GM12878 (cell line): Measurements from ENCODE around the gene DNAH8. TPM values are rescaled to one million over a fixed set of nuclear protein-coding genes. Genes with fewer than 3 reads are reported as not detected.

Experiments
- ATAC-seq: fragments of 200-7000 bp; cut with Tn5 transposase; 3 replicates; pipeline ENCODE4 v1.9.1; 2020; ENCODE audit warnings: mild to moderate bottlenecking, moderate library complexity
- BruUV-seq: library from RNA; stranded (reverse); fragments of 400-500 nt; replicated peaks from 2 replicates; lab custom pipeline; 2021; lab: Mats Ljungman, UMichigan
- CTCF ChIA-PET: fragments of 300-600 bp; sonication (Branson Sonifier 250); formaldehyde crosslinking; extraction: SDS; loops from one replicate; lab custom pipeline; 2021; ENCODE audit warnings: inconsistent platforms; lab: Yijun Ruan, JAX
- POLR2A ChIA-PET: fragments of 350-600 bp; formaldehyde crosslinking; extraction: SDS; loops from one replicate; lab custom pipeline; 2021; ENCODE audit warnings: inconsistent platforms; lab: Charles Lee
- RAD21 ChIA-PET: fragments of 300-600 bp; sonication (Branson Sonifier 250); formaldehyde crosslinking; loops from one replicate; lab custom pipeline; 2023; ENCODE audit warnings: antibody characterized with exemption; ENCODE audit not compliant: unreplicated experiment; lab: Charles Lee
- SMC1A ChIA-PET: fragments of 300-600 bp; sonication (Branson Sonifier 250); formaldehyde crosslinking; loops from one replicate; lab custom pipeline; 2023; ENCODE audit not compliant: unreplicated experiment, uncharacterized antibody; lab: Charles Lee
- DNase-seq: peaks from one replicate; pipeline ENCODE4 v3.0.0-alpha.2; 2011; ENCODE audit warnings: low read depth, low spot score
- FAIRE-seq: peaks from 3 replicates; lab custom pipeline; 2011; peaks lifted over from hg19 to GRCh38; lab: Jason Lieb, UNC
- H2AFZ ChIP-seq: 2 replicates; pipeline ENCODE4 v1.6.0; 2011; ENCODE audit warnings: low read depth, low read length, control low read depth; ENCODE audit not compliant: control insufficient read depth
- H3K27ac ChIP-seq: 2 replicates; pipeline ENCODE4 v1.5.1; 2011; ENCODE audit warnings: control low read depth; ENCODE audit not compliant: control insufficient read depth, insufficient read depth
- H3K27me3 ChIP-seq, 2 experiments: replicated peaks in 1 of 2; 2 replicates each; pipeline versions ENCODE4 v1.6.0 to v1.6.1; 2011; ENCODE audit warnings: low read length in 1 of 2; ENCODE audit not compliant: control insufficient read depth in 2 of 2, insufficient read depth in 2 of 2
- H3K36me3 ChIP-seq, 2 experiments: 2 replicates each; pipeline ENCODE4 v1.5.1; 2011; ENCODE audit warnings: low read length in 1 of 2; ENCODE audit not compliant: control insufficient read depth in 2 of 2, insufficient read depth in 2 of 2
- H3K4me1 ChIP-seq: 2 replicates; pipeline ENCODE4 v1.6.1; 2011; ENCODE audit warnings: mild to moderate bottlenecking, low read length, moderate library complexity, mixed read lengths; ENCODE audit not compliant: control insufficient read depth, insufficient read depth
- H3K4me2 ChIP-seq: 2 replicates; pipeline ENCODE4 v1.6.0; 2011; ENCODE audit warnings: control low read depth; ENCODE audit not compliant: control insufficient read depth, insufficient read depth
- H3K4me3 ChIP-seq: fragments of 200-600 bp; sonication (generic); 2 replicates; pipeline ENCODE4 v1.5.1; 2016
- H3K79me2 ChIP-seq: 2 replicates; pipeline ENCODE4 v1.6.0; 2011; ENCODE audit warnings: low read length; ENCODE audit not compliant: control insufficient read depth, insufficient read depth
- H3K9ac ChIP-seq: 2 replicates; pipeline ENCODE4 v1.8.0; 2011; ENCODE audit warnings: low read length, control low read depth, mixed read lengths; ENCODE audit not compliant: control insufficient read depth, insufficient read depth
- H3K9me3 ChIP-seq: replicated peaks from 3 replicates; pipeline ENCODE4 v1.5.1; 2011; ENCODE audit warnings: mild to moderate bottlenecking, low read length; ENCODE audit not compliant: control insufficient read depth, insufficient read depth
- H4K20me1 ChIP-seq: 2 replicates; pipeline ENCODE4 v1.6.0; 2011; ENCODE audit not compliant: control insufficient read depth, insufficient read depth
- CHD1 ChIP-seq: IDR thresholded peaks from 2 replicates; pipeline ENCODE4 v1.6.1; 2012; ENCODE audit warnings: low read depth, low read length, improper control_type of control experiment
- HCFC1 ChIP-seq: fragments of 150-350 bp; IDR thresholded peaks from 2 replicates; pipeline ENCODE4 v1.6.1; 2014; ENCODE audit warnings: low read length
- HSF1 ChIP-seq: fragments of 150-350 bp; IDR thresholded peaks from 2 replicates; pipeline ENCODE4 v1.6.1; 2014; ENCODE audit warnings: mild to moderate bottlenecking, low read depth, low read length
- IKZF2 ChIP-seq, 2 experiments: fragments of 450-650 bp; IDR thresholded peaks; 2 replicates each; pipeline ENCODE4 v1.6.1; 2017; ENCODE audit warnings: mild to moderate bottlenecking in 2 of 2, moderate library complexity in 2 of 2
- IRF3 ChIP-seq: fragments of 450-650 bp; IDR thresholded peaks from 2 replicates; pipeline ENCODE4 v1.6.1; 2014; ENCODE audit warnings: mild to moderate bottlenecking
- JUND ChIP-seq: IDR thresholded peaks from 2 replicates; pipeline ENCODE4 v1.6.1; 2012; ENCODE audit warnings: low read depth, mild to moderate bottlenecking, low read length, improper control_type of control experiment, moderate library complexity
- NFIC ChIP-seq: IDR thresholded peaks from 2 replicates; pipeline ENCODE4 v1.6.1; 2012; ENCODE audit warnings: low read depth, mild to moderate bottlenecking, inconsistent platforms, low read length, moderate library complexity
- NKRF ChIP-seq: fragments of 450-650 bp; conservative IDR thresholded peaks from 2 replicates; pipeline ENCODE4 v1.6.1; 2017; ENCODE audit warnings: mild to moderate bottlenecking, moderate library complexity
- NR2C2 ChIP-seq: IDR thresholded peaks from 2 replicates; pipeline ENCODE4 v1.6.1; 2011; ENCODE audit warnings: borderline replicate concordance, low read depth; ENCODE audit not compliant: control insufficient read depth, insufficient read length
- POLR2AphosphoS2 ChIP-seq: IDR thresholded peaks from 2 replicates; pipeline ENCODE4 v1.6.1; 2011; ENCODE audit warnings: low read depth, mild to moderate bottlenecking, low read length, improper control_type of control experiment, moderate library complexity
- RUNX3 ChIP-seq: IDR thresholded peaks from 2 replicates; pipeline ENCODE4 v1.6.1; 2012; ENCODE audit warnings: low read length, inconsistent platforms
- TARDBP ChIP-seq: IDR thresholded peaks from 2 replicates; pipeline ENCODE4 v1.6.1; 2016; ENCODE audit warnings: borderline replicate concordance
- ZNF24 ChIP-seq: fragments of 450-650 bp; IDR thresholded peaks from 2 replicates; pipeline ENCODE4 v1.6.1; 2017; ENCODE audit warnings: antibody characterized with exemption, mild to moderate bottlenecking
- ZNF592 ChIP-seq: fragments of 450-650 bp; IDR thresholded peaks from 2 replicates; pipeline ENCODE4 v1.6.1; 2017; ENCODE audit warnings: mild to moderate bottlenecking, moderate library complexity
- WGBS: methylation state at CpG from one replicate; pipeline ENCODE4 v1.1.6; 2016; ENCODE audit warnings: low lambda C conversion rate; ENCODE audit not compliant: insufficient replicate concordance, insufficient coverage; ENCODE audit errors: missing lambda C conversion rate; 5-methylcytosine and 5-hydroxymethylcytosine counted together
- in situ Hi-C: fragments of 300-500 bp; cut with MboI; formaldehyde crosslinking; loops from 9 replicates; pipeline ENCODE4 v1.14.3; 2018; ENCODE audit warnings: mixed read lengths
- intact Hi-C: fragments of 100-400 bp; cut with micrococcal nuclease; formaldehyde crosslinking; loops from one replicate; pipeline ENCODE4 v1.14.2; 2022; ENCODE audit not compliant: unreplicated experiment
- polyA plus RNA-seq, 11 experiments: library from polyadenylated mRNA; depleted of rRNA in 4 of 11; unstranded in 6 of 11; stranded (reverse) in 5 of 11; fragments of >200 nt; fragmentation: Nextera tagmentation in 4 of 11; fragmentation: Illumina TruSeq in 1 of 11; extraction: Ambion mirVana in 4 of 11; extraction: Trizol in 1 of 11; gene quantifications; 1 replicate in 1 of 11; 2 replicates in 10 of 11; pipeline versions ENCODE4 v1.2.1 to v1.2.3, GENCODE V29; 2011 to 2016; ENCODE audit warnings: inconsistent platforms in 2 of 11, missing spikeins in 2 of 11, low read depth in 1 of 11
- total RNA-seq, 4 experiments: library from RNA; depleted of rRNA in 3 of 4; stranded (reverse); fragments of >200 nt in 3 of 4; fragmentation: Illumina TruSeq in 1 of 4; extraction: Trizol in 1 of 4; gene quantifications; 2 replicates each; pipeline versions ENCODE4 v1.2.1 to v1.2.3, GENCODE V29; 2013 to 2021

The DNAH8 gene
- total and polyA plus RNA-seq, 10 of the 15 experiments (the other 5 are each of a cell fraction or from before 2014, with no cell fraction given): 0.02 to 0.34 (median 0.10) TPM; not detected in 3

GRCh38 chr6:38803129-38803528, 88.0 kb downstream of the DNAH8 start (continued):
- no peak for TF ChIP-seq ZNF592
- TF ChIP-seq NR2C2: no peak
- no peak for TF ChIP-seq POLR2AphosphoS2

GRCh38 chr6:38804358-38804757, 89.2 kb downstream of the DNAH8 start:
- Histone ChIP-seq H2AFZ (no peak overlapping the region), H3K4me1 (peaks cover 2% of the 10 kb centered on the region; the same call in 1 of the 2 replicates), H3K27me3 (no peaks in the 10 kb centered on the region), H3K79me2 (no peaks in the 10 kb centered on the region), H3K4me2 (no peak overlapping the region), H4K20me1 (no peaks in the 10 kb centered on the region), H3K9ac (no peak overlapping the region), H3K36me3 (no peaks in the 10 kb centered on the region), H3K27ac (no peak overlapping the region), H3K9me3 (no peaks in the 10 kb centered on the region), H3K4me3 (no peak overlapping the region)
- ChIA-PET CTCF (interaction anchor here (0.9 kb wide), 1 partner anchor 62 kb away, joined by 3 read pairs; no protein-coding TSS in a partner anchor), RAD21 (interaction anchor here (0.8 kb wide), 1 partner anchor 51 kb away, joined by 3 read pairs; no protein-coding TSS in a partner anchor), SMC1A (no interaction called here), POLR2A (interaction anchor here (0.6 kb wide), 1 partner anchor 1107 kb away, joined by 3 read pairs; the partner anchor contains the start of gene MDGA1)
- ATAC-seq: no peak
- BruUV-seq: no TSS peak
- no peak for DNase-seq
- intact Hi-C loops (no loop called here), in situ Hi-C loops (no loop called here)
- no peak for FAIRE-seq
- 86% methylated on average over 4 of the region's 4 CpGs for WGBS
- no peak for TF ChIP-seq IKZF2 (IDR thresholded peaks at IDR 0.05)
- no peak for TF ChIP-seq HCFC1
- TF ChIP-seq RUNX3: no peak
- no peak for TF ChIP-seq ZNF24
- TF ChIP-seq IRF3: no peak
- no peak for TF ChIP-seq NKRF
- no peak for TF ChIP-seq NFIC
- TF ChIP-seq TARDBP: no peak
- TF ChIP-seq JUND: no peak
- TF ChIP-seq HSF1: no peak
- no peak for TF ChIP-seq CHD1
